GM18909 (cell line): ENCODE measurements around the gene NRL.
A peak's percentile ranks its signal among the peaks of the same experiment; 100 is the strongest.

Source experiments
- ATAC-seq: cut with Tn5 transposase; IDR thresholded peaks from one replicate; pipeline ENCODE4 v1.9.1; 2021; ENCODE audit warnings: mild to moderate bottlenecking; ENCODE audit not compliant: unreplicated experiment, poor library complexity

Gene NRL

DNA sequence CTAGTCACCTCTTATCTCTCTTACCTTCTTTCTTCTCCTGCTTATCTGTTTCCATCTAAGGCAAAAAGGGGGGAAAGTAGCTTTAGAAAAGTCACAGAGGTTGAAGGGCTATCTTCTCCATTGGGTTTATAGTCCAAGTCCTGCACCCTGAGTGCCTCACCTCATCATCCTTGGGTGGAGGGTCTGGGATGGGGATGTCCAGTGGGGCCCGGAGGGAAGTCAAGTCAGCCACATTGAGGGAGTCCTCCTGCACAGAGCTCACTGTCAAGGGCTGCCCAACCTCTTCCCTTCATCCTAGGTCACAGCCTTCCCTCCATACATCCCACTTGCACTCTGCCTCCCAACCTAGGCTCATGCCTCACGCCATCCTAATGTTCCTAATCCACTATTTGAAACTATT is 30.5 kb upstream of the NRL start:
- no peak for ATAC-seq

DNA sequence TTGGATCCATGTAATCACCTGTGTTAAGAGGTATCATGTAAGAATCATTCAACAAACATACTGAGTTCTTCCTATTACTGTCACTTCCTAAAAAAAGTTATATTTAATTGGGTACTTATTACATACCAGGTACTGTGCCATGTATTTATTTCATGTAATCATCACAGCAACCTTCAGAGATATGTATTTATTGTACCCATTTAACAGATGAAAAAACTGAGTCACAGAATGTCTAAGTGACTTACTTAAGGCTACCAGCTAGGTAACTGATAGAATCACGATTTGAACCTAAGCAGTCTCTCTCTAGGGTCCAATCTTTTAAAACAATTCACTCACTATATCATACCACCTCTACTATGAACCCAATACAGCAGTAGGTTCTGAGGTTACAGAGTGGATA is 29.7 kb upstream of the NRL start:
- ATAC-seq: no peak

DNA sequence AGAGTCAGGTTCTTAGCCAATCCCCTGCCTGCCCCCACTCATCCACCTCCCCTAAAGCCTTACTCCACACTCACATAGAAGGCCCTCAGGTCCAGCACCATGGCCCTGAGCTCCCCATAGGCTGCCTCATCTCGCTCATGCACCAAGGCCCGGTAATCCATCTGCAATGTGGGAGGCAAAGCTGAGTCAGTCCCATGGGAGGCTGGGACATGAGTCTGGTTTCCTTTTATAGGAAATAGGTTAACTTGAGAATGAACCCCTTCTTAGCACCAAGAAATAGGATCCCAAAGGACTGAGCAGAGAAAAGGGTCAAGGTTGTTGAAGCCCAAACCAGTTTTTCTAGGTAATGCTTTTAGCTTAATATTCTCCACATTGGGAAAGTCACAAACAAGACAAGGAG is 28.8 kb upstream of the NRL start:
- no peak for ATAC-seq

DNA sequence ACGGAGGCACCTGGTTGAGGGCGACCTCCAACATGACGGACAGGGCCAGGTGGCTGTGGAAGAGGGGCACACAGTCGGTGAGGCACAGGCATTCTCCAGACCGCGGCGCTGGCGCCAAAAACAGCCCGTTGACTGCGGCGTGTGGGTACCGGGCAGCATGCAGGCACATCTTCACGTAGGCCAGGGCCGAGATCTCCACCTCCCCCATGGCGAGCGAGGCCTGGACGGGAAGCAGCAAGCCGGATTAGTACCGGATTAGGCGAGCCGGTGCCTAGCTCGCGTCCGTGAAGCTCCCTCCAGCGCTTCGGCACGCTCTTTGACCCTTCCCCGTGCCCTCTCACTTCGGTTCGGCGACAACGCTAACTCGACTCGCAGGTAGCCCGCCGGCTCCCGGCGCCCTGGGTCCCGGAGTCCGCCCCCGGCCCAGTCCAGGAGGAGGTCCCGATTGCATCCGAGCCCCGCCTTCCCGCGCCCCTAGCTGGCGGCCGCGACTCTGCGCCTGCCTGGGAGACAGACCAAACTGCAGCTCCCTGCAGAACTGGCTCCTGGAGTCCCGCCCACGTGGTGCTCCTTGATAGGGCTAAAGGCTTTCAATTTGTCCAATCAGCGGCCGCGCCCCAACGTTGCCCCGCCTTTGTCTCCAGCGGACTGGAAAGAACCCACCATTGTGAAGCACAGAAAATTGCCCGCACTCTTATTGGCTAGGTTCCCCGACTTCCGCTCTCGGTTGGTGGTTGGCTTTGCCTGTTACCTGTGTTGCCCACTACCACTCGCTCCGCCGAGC is 26.5 kb upstream of the NRL start, which contains the start of gene EMC9:
TSS of gene EMC9 (minus strand) at position 495 of the 784 bp plus-strand sequence. CDS start at position 208, 287 bp downstream.
- ATAC-seq: peak; percentile 88

DNA sequence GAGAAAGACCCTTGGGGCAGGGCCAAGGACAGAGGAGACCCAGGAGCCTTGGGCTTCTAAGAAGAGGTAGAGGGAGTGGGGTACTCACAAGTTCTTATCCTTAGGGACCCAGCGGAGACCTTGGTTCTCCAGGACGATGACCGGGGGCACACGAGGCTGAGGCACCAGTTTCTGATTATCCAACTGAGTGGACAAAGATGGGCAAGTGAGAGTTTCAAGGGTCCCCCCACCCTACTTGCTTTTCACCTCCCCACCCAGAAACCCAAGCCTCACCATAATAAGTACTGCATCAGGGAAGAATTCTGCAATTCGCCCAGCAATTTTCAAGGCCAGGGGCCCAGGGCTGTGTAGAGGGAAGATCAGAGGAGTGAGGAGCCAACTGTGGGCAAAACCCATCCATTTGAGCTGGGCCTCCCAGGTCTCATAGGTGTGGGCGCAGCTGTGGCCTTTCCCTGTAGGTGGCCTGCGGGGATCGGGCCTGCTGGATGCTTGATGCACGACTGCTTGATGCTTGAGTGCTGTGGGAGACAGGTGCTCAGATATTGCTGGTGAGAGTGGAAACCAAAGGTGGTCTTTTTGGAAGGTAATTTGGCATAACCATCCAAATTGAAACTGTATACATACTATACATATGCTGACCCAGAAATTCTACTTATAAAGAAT is 24.7 kb upstream of the NRL start:
- ATAC-seq: no peak

DNA sequence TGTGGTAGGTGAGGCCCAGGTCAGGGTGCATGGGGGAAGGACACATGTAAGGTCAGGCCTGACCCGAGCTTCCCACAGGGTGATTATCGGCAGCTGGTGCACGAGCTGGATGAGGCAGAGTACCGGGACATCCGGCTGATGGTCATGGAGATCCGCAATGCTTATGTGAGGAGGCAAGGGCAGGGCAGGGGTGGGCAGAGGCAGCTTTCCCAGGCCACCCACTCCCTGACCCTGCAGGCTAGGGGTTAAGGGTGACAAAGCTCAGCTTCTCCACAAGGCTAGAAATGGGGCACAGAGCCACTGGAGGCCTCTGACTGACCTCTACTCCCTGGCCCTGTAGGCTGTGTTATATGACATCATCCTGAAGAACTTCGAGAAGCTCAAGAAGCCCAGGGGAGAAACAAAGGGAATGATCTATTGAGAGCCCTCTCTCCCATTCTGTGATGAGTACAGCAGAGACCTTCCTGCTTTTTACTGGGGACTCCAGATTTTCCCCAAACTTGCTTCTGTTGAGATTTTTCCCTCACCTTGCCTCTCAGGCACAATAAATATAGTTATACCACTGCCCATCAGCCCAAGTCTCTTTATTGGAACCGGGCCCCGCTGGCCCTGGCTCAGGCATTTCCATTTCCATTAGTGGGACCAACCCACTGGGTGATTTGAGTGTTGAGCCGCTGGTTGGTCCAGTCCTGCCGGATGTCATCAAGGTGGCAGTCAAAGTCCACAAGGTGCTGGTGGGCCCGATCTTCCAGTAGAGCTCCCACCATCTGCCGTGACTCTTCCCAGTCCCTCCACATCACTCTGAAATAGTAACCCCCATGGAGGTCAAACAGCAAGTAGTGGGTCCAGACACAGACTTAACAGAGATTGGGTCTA is 23.9 kb upstream of the NRL start:
- no peak for ATAC-seq

DNA sequence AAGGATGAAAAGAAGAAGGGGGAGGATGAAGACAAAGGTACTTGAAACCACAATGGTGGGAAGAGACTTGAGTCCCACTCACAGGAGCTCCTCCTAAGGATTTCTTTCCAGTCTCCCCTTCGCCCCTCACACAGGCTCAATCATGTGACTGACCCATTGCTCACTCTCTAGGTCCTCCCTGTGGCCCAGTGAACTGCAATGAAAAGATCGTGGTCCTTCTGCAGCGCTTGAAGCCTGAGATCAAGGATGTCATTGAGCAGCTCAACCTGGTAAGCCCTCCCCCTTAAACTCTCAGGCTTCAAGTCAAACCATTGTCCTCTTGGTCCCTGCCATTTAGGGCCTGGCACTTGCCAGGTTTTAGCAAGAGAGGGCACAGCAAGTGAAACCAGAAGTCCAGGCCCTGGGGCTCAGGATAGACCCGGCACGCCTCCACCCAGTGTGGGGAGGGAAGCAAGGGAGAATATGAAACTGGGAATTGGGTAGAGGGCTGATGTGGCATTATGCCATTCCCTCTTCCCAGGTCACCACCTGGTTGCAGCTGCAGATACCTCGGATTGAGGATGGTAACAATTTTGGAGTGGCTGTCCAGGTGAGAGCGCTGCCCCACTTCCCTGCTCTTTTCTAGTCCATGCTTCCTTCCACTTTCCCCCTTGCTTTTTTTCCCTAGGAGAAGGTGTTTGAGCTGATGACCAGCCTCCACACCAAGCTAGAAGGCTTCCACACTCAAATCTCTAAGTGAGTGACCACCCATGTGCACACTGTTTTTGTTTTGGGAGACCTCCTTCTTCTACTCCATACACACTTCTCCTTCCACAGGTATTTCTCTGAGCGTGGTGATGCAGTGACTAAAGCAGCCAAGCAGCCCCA is 23.0 kb upstream of the NRL start:
- ATAC-seq: no peak

DNA sequence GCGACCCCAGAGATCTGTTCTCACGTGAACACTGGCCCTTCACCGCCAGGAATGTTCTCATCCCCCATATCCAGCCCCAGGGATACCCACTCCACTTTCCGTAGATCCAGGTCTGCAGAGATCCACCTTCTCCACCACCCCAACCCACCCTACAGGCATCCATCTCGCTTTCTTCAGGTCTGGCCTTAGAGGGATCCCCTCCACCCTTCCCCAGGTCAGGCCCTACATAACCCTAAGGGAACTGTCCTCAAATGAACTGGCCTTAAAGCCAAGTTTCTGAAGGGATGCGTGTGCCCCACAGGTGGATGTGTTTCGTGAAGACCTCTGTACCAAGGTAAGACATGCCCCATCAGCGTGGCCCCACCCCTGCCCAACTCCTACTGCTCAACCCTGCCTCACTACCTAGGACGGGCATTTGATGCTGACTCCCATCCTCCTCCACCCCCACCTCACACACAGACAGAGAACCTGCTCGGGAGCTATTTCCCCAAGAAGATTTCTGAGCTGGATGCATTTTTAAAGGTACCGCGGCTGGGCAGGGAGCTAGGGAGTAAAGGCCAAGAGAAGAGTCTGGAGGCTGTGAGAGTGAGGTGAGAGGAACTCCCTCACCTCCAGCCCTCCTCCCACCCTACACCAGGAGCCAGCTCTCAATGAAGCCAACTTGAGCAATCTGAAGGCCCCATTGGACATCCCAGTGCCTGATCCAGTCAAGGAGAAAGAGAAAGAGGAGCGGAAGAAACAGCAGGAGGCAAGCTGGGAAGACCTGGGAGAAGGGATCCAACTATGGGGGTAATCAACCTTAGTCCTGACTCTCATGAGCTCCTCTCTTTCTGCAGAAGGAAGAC is 22.2 kb upstream of the NRL start:
- ATAC-seq: no peak

DNA sequence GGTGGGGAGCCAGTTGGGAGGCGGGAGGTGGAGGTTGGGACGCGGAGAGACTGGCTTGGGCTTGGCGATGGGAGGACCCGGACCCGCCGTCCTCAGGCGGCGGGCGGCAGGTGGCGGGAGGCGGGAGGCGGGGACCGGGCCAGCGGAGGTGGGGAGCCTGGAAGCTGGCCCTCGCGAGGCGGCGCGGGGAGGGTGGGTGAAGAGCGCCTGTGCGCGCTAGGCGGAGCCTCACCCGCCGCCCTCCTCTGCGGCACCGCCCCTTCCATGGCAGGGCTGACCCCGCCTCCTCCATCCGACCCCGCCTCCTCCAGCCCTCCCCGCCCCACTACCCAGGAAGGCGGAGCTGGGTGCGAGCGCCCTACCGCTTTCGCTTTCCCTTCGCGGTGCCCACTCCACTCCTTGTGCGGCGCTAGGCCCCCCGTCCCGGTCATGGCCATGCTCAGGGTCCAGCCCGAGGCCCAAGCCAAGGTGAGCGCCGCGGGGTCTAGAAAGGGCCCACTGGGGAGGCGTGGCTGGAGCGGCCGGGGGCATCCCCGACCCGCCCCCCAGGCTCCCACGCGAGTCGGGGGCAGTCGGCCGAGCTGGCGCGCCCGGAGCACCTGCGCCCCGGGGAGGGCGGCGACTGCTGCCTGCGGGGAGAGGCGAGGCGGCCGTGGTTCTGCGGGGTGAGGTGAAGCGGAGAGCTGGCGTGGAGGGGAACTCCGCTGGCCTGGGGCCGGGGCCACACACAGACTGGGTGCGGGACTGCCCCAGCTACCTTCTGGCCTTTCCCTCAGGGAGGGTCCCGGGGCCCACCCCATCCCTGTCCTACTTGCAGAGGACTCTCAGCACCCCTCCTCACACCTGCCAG is 21.3 kb upstream of the NRL start, which contains the start of gene PSME1:
TSS of gene PSME1 (plus strand) at position 361 of the 850 bp plus-strand sequence. CDS start at position 430, 69 bp downstream.
- peak; percentile 87 for ATAC-seq

DNA sequence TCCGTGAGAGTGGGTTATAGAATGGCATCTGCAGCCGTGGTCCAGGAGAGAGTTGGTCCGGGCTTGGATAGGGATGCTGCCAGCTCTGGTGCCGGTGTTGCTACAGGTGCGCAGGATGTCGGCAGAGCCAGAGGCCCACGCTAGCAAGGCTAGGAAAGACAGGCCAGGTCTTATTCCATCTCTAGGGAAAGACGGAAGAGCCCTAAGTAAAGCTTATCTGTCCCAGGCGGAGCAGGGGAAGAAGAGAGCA is 20.8 kb upstream of the NRL start:
- peak; percentile 14 for ATAC-seq

DNA sequence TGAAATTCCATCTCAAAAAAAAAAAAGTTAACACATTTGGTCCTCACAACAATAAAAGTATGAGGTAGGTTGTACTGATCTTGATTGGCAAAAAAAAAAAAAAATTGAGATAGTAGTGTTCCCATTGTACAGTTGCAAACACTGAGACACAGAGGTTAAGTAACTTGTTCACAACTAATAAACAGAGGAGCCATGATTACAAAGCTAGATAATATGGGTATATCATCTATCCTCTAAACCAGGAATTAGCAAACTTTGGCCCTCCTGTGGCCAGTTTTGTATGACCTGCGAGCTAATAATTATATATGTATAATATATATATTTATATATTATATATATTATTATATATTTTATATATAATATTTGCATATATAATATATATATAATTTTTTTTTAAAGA is 19.0 kb upstream of the NRL start:
- ATAC-seq: no peak

DNA sequence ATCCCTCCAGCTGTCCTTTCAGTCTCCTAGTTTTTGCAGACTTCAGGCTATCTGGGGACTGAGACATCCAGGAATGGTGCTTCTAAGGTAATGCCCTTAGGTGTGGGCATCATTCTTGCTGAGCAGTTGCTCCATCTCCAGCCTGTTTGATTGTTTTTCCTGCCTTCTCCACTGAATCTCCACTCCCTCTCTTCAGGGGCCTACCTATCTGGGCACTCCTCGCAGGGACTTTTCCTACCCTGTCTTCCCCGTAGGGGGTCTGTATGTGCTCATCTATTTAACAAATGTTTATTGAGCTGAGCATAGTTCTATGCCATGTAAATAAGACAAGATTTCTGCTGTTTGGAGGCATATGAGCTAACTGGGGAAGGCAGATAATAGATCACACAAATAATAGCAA is 18.2 kb upstream of the NRL start:
- ATAC-seq: no peak

DNA sequence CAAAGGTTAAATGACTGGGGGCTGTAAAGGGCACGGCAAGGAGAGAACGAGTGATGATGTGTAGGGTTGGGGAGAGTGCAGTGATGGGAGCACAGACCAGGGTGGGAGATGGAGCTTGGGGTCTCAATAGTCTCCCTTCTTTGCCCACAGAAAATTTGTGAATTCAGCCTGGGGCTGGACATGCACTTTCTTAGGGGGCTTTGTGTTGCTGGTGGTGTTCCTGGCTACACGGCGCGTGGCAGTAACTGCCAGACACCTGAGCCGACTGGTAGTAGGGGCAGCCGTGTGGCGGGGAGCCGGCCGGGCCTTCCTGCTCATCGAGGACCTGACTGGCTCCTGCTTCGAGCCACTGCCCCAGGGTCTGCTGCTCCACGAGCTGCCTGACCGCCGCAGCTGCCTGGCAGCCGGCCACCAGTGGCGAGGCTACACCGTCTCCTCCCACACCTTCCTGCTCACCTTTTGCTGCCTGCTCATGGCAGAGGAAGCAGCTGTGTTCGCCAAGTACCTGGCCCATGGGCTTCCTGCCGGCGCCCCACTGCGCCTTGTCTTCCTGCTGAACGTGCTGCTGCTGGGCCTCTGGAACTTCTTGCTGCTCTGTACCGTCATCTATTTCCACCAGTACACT is 17.4 kb upstream of the NRL start:
- no peak for ATAC-seq

DNA sequence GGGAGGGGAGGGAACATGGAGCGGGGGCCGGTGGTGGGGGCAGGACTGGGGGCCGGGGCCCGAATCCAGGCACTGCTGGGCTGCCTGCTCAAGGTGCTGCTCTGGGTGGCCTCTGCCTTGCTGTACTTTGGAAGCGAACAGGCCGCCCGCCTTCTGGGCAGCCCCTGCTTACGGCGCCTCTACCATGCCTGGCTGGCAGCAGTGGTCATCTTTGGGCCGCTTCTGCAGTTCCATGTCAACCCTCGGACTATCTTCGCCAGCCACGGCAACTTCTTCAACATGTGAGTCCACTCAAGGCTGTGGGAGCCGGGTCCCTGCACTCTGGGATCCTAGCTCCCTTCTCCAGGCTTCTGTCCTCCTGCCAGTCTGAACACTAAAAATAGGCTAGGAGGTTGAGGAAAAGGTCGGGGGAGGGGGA is 16.8 kb upstream of the NRL start:
- ATAC-seq: no peak

DNA sequence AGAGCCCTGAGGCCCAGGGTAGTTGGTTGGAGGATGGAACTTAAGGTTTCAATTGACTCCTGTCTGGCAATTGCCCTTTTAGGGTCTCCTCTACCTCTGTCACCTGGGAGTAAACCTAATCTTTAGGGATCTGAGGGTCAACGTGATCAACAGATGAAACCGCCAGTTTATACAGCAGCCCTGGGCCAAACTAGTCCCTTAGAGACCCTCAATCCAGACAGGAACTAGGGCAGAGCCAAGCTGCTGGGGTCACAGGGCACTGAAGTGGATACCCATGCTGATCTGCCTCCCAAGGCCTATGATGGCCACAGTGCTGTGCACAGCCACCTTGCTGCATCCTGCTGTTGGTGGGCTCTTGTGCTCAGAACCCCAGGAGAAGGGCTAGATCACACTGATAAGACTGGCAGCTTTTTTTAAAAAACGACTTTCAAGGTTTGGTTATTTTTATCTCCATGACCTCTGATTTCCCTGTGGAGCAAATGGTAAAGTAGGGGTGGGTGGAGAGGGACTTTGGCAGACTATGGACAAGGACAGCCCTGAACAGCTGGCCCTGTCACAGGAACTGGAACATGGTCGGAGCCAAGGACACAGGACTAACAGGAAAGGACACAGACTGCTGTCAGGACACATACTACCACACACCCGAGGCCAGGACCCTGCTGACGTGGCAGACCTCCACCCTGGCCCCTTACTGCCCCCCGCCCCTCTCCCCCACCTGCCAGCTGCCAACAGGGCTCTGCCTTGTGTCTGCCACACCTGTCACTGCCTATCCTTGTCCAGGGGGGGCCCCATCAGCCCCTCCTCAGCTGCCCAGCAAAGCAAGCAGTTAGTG is 16.2 kb upstream of the NRL start:
- ATAC-seq: no peak

DNA sequence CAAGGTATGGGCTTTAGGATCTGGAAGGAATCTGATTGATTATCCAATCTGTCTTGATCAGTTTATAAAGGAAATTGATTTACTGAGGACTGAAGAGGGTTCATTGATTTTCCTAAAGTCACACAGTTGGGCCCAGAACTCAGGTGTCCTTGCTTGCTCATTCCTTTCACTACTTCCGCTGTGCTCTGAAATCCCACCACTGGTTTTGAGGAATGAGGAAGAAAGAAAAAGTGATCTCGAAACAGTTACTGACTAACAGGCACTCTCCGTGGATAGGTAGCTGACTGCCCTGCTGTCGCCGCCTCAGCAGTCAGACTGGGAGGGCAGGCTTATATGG is 15.6 kb upstream of the NRL start, which contains the start of gene FITM1:
TSS of gene FITM1 (plus strand) at position 280 of the 337 bp plus-strand sequence. CDS start 905 bp downstream, outside the sequence.
- ATAC-seq: no peak

DNA sequence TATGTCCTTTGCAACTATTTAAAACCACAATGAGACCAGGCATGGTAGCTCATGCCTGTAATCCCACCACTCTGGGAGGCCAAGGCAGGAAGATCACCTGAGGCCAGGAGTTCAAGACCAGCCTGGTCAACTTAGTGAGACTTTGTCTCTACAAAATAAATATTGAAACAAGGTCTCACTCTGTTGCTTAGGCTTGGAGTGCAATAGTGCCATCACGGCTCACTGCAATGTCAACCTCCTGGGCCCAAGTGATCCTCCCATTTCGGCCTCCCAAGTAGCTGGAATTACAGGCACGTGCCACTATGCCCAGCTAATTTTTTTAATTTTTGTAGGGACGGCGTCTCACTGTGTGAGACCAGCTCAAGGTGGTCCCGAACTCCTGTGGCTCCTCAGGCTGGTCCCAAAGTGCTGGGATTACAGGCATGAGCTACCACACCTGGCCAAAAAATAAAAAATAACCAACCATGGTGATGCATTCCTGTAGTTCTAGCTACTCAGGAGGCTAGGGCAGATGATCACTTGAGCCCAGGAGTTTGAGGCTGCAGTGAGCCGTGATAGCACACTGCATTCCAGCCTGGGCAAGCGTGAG is 14.8 kb upstream of the NRL start:
- ATAC-seq: no peak
